ENCODE data around the gene SLC6A2. TPM values are rescaled to one million over a fixed set of nuclear protein-coding genes. Genes with fewer than 3 reads are reported as not detected.

Gene SLC6A2
- total and polyA plus RNA-seq, 7 donors, result 0.04 TPM; not detected in 6

DNA sequence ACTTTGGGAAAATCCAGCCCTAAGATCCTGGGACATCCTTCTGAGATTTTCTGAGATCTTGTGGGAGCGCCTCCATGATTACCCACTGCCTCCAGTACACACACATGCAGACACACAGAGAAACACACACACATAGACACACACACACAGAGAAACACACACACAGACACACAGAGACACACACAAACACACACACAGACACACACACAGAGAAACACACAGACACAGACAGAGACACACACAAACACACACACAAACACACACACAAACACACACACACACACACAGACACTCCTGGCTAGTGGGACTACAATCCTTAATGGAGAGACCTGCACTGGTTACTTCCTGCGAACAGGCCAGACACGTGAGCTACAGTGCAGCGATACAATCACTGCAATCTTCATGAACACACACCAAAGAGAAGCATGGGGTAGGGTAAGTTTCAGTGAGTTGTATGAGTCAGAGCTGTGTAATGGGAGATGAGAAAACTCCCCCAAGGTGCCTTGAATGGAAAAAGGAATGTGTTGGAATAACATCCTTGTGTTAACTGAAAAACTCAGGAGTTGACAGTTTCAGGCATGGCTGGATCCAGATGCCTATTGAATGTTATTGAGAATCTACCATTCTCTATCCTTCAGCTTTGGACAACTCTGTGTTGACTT is 79.5 kb downstream of the SLC6A2 start:
- peaks cover 0 to 28% (median 2%) of the 10 kb centered on the region in 3 donors for H3K27me3 ChIP-seq (ENCODE audit: insufficient read depth in 3 of 3, low read length in 2 of 3)
- ATAC-seq (no peak), DNase-seq (no peak)
- no peaks in the 10 kb centered on the region for H3K36me3 ChIP-seq (ENCODE audit: insufficient read depth in 1 of 2, low read depth in 1 of 2)
- H3K27ac ChIP-seq, result no peak overlapping the region
- intact Hi-C loops (cut with DNase I), result no loop called here
- H3K4me3 ChIP-seq, result no peak overlapping the region
- WGBS, 3 donors, result 85 to 89% (median 87%) methylated on average over 4 of the region's 4 CpGs
- H3K4me1 ChIP-seq, result no peaks in the 10 kb centered on the region
- TF ChIP-seq CTCF (IDR thresholded peaks at IDR 0.05), result no peak
- no peaks in the 10 kb centered on the region for H3K9me3 ChIP-seq

DNA sequence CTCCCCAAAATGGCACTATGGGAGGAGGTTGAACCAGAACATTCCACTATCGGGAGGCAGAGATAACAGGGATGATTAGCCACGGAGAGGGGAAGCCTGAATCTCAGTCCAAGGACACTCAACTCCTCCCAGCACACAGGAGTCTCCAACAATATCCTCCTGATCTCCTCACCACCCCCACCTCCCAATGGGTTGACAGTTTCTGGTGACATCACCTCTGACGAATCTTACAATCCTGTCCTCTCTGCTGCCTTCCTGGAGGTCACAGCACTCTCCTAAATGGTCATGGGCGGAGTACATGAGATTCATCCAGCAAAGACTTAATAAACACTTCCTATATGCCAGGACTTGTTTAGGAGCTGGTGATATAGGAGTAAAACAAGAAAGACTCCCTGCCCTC is 80.9 kb downstream of the SLC6A2 start:
- Histone ChIP-seq H3K4me3 (no peak overlapping the region), H3K4me1 (no peaks in the 10 kb centered on the region), H3K9me3 (no peaks in the 10 kb centered on the region), H3K27ac (no peak overlapping the region), H3K36me3 (ENCODE audit: insufficient read depth in 1 of 2, low read depth in 1 of 2) (no peaks in the 10 kb centered on the region), H3K27me3 (ENCODE audit: insufficient read depth in 3 of 3, low read length in 2 of 3) (peaks cover 0 to 31% (median 2%) of the 10 kb centered on the region in 3 donors)
- TF ChIP-seq CTCF (IDR thresholded peaks at IDR 0.05), result no peak
- 48 to 63% (median 57%) methylated on average over 4 of the region's 4 CpGs for WGBS, 3 donors
- DNase-seq, result no peak
- no peak for ATAC-seq
- intact Hi-C loops (cut with DNase I), result no loop called here

- 36 to 57% (median 41%) methylated on average over 3 of the region's 3 CpGs for WGBS, 3 donors
- no peak for ATAC-seq
- no peak for TF ChIP-seq CTCF (IDR thresholded peaks at IDR 0.05)
Measured at GRCh38 chr16:55737318-55737717, 81.5 kb downstream of the SLC6A2 start.

DNA sequence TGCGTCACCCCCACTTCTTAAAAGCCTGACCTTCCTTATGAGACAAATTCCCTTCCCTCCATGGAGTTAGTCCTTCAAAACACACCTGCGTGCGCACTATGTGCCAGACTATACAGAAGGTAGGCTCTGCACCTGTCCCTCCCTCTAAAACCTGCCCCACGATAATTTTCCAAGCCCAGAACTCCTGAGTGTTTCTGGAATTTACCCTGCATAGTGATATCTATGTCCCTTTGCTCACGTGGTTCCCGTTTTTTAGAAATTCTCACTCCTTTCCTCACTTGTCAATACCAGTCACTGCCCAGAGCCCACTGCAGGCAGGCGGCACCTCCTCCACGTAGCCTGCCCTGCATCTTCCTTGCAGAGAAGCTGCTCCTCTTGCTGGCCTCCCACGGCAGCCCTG is 82.2 kb downstream of the SLC6A2 start:
- intact Hi-C loops (cut with DNase I), result no loop called here
- H3K36me3 ChIP-seq (ENCODE audit: insufficient read depth in 1 of 2, low read depth in 1 of 2), result no peaks in the 10 kb centered on the region
- 86 to 89% (median 87%) methylated on average over 9 of the region's 9 CpGs for WGBS, 3 donors
- H3K27me3 ChIP-seq (ENCODE audit: insufficient read depth in 3 of 3, low read length in 2 of 3), result peaks cover 0 to 31% (median 2%) of the 10 kb centered on the region in 3 donors
- TF ChIP-seq CTCF (IDR thresholded peaks at IDR 0.05), result no peak
- no peak overlapping the region for H3K4me3 ChIP-seq
- H3K4me1 ChIP-seq, result no peaks in the 10 kb centered on the region
- no peak overlapping the region for H3K27ac ChIP-seq
- no peaks in the 10 kb centered on the region for H3K9me3 ChIP-seq
- DNase-seq (no peak), ATAC-seq (no peak)

More at GRCh38 chr16:55737318-55737717, 81.5 kb downstream of the SLC6A2 start:
- peaks cover 0 to 31% (median 2%) of the 10 kb centered on the region in 3 donors for H3K27me3 ChIP-seq (ENCODE audit: insufficient read depth in 3 of 3, low read length in 2 of 3)
- no peak for DNase-seq
- intact Hi-C loops (cut with DNase I), result no loop called here
- H3K4me3 ChIP-seq, result no peak overlapping the region
- no peaks in the 10 kb centered on the region for H3K4me1 ChIP-seq
- no peaks in the 10 kb centered on the region for H3K36me3 ChIP-seq (ENCODE audit: insufficient read depth in 1 of 2, low read depth in 1 of 2)
- H3K9me3 ChIP-seq, result no peaks in the 10 kb centered on the region
- H3K27ac ChIP-seq, result no peak overlapping the region

- 39 to 48% (median 44%) methylated on average over 4 of the region's 4 CpGs for WGBS, 3 donors
- Histone ChIP-seq H3K27ac (no peak overlapping the region), H3K4me1 (no peaks in the 10 kb centered on the region), H3K4me3 (no peak overlapping the region), H3K36me3 (ENCODE audit: insufficient read depth in 1 of 2, low read depth in 1 of 2) (no peaks in the 10 kb centered on the region), H3K27me3 (ENCODE audit: insufficient read depth in 3 of 3, low read length in 2 of 3) (peaks cover 2 to 5% (median 3%) of the 10 kb centered on the region in 3 donors), H3K9me3 (no peaks in the 10 kb centered on the region)
- DNase-seq (no peak), ATAC-seq (no peak)
- intact Hi-C loops (cut with DNase I), result no loop called here
- no peak for TF ChIP-seq CTCF (IDR thresholded peaks at IDR 0.05)
Measured at GRCh38 chr16:55746081-55746480, 90.3 kb downstream of the SLC6A2 start.
